ENCODE data around the gene JMJD1C.
"Not testable (repeated sequence)": the region's sequence is repeated elsewhere in the genome, so short reads cannot be mapped to it uniquely, and the experiment has no call there.

The JMJD1C gene

GRCh38 chr10:63297941-63298340, 167.8 kb downstream of the JMJD1C start:
- DNase-seq (ENCODE audit: low spot score), result no peak

- DNase-seq (ENCODE audit: low spot score), result no peak
These were observed 171.0 kb downstream of the JMJD1C start for GRCh38 chr10:63294781-63295180.

GRCh38 chr10:63292847-63293246, 172.9 kb downstream of the JMJD1C start:
- not testable (repeated sequence) for DNase-seq (ENCODE audit: low spot score)

GRCh38 chr10:63288170-63288569, 177.6 kb downstream of the JMJD1C start:
- DNase-seq (ENCODE audit: low spot score), result no peak

- DNase-seq (ENCODE audit: low spot score), result no peak
These were observed 179.0 kb downstream of the JMJD1C start for GRCh38 chr10:63286754-63287264.

- no peak for DNase-seq (ENCODE audit: low spot score)
These were observed 179.4 kb downstream of the JMJD1C start for GRCh38 chr10:63286340-63286739.

- not testable (repeated sequence) for DNase-seq (ENCODE audit: low spot score)
These were observed 181.9 kb downstream of the JMJD1C start for GRCh38 chr10:63283901-63284300.

- DNase-seq (ENCODE audit: low spot score), result no peak
These were observed 182.7 kb downstream of the JMJD1C start for GRCh38 chr10:63283093-63283492.

- DNase-seq (ENCODE audit: low spot score), result no peak
These were observed 183.8 kb downstream of the JMJD1C start for GRCh38 chr10:63281967-63282366.

- DNase-seq (ENCODE audit: low spot score), result no peak
These were observed 185.4 kb downstream of the JMJD1C start for GRCh38 chr10:63280386-63280785.

- no peak for DNase-seq (ENCODE audit: low spot score)
These were observed 190.7 kb downstream of the JMJD1C start for GRCh38 chr10:63275094-63275493.

- DNase-seq (ENCODE audit: low spot score), result peak; percentile 51
These were observed 192.2 kb downstream of the JMJD1C start for GRCh38 chr10:63273577-63273976.

- peak; percentile 89 for DNase-seq (ENCODE audit: low spot score)
These were observed 196.8 kb downstream of the JMJD1C start for GRCh38 chr10:63268798-63269503.

- no peak for DNase-seq (ENCODE audit: low spot score)
These were observed 197.5 kb downstream of the JMJD1C start for GRCh38 chr10:63268149-63268797.

GRCh38 chr10:63267414-63268148, 198.2 kb downstream of the JMJD1C start:
- no peak for DNase-seq (ENCODE audit: low spot score)

- no peak for DNase-seq (ENCODE audit: low spot score)
These were observed 199.1 kb downstream of the JMJD1C start for GRCh38 chr10:63266391-63267316.

GRCh38 chr10:63265683-63266235, 200.0 kb downstream of the JMJD1C start:
- no peak for DNase-seq (ENCODE audit: low spot score)

- DNase-seq (ENCODE audit: low spot score), result peak; percentile 47
These were observed 200.6 kb downstream of the JMJD1C start for GRCh38 chr10:63265222-63265617.

- DNase-seq (ENCODE audit: low spot score), result no peak
These were observed 201.1 kb downstream of the JMJD1C start for GRCh38 chr10:63264617-63265221.

GRCh38 chr10:63262430-63263073, 203.2 kb downstream of the JMJD1C start:
- no peak for DNase-seq (ENCODE audit: low spot score)

All from CD4-positive, alpha-beta T cell treated with Interleukin-6 at 100 ng/mL for 8 hours (primary cell).